Measurements from ENCODE around the gene NRTN. TPM values are rescaled to one million over a fixed set of nuclear protein-coding genes. Genes with fewer than 3 reads are reported as not detected.

NRTN gene
- total and polyA plus RNA-seq, 2 of the 13 experiments (the other 11 are each of a cell fraction or from before 2014, with no cell fraction given): 4.1 to 5.3 TPM

DNA sequence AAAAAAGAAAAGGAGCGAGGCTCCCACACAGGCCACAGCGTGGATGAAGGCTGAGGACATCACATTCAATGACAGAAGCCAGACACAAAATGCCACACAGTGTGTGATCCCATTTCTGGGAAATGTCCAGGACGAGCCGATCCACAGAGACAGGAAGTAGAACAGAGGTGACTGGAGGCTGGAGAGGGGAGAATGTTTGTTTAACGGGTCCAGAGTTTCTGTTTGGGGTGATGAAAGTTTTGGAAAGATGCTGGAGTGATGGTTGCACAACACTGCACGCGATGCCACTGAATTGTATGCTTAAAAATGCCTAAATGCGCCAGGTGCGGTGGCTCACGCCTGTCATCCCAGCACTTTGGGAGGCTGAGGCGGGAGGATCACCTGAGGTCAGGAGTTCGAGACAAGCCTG, 66.1 kb downstream of the NRTN start (continued):
- TF ChIP-seq, protein P1, sequence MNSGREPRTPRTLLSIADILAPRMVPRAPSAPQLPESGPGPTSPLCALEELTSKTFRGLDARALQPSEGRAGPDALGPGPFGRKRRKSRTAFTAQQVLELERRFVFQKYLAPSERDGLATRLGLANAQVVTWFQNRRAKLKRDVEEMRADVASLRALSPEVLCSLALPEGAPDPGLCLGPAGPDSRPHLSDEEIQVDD (CRISPR knock-in tag; IDR thresholded peaks at IDR 0.05; ENCODE audit: borderline replicate concordance): no peak
- TF ChIP-seq LCORL (IDR thresholded peaks at IDR 0.05) (peak; percentile 100), LCORL (CRISPR knock-in tag; IDR thresholded peaks at IDR 0.05) (peak; percentile 100), MTF2 (CRISPR knock-in tag; IDR thresholded peaks at IDR 0.05; ENCODE audit: borderline replicate concordance) (no peak), DR1 (CRISPR knock-in tag; IDR thresholded peaks at IDR 0.05) (no peak), ZNF329 (CRISPR knock-in tag; IDR thresholded peaks at IDR 0.05; ENCODE audit: low read depth) (no peak; the same call in 1 of the 2 replicates), RAD51 (IDR thresholded peaks at IDR 0.05; ENCODE audit: borderline replicate concordance) (no peak), ZNF549 (CRISPR knock-in tag; IDR thresholded peaks at IDR 0.05) (no peak), ZNF616 (CRISPR knock-in tag; IDR thresholded peaks at IDR 0.05; ENCODE audit: low read depth) (no peak), FOXP4 (CRISPR knock-in tag; IDR thresholded peaks at IDR 0.05) (peak; percentile 98), ZNF605 (CRISPR knock-in tag; IDR thresholded peaks at IDR 0.05) (peak; percentile 71), THAP11 (CRISPR knock-in tag; IDR thresholded peaks at IDR 0.05) (peak; percentile 84), RXRB (CRISPR knock-in tag; IDR thresholded peaks at IDR 0.05; ENCODE audit: borderline replicate concordance) (peak; percentile 100), KAT8 (CRISPR knock-in tag; IDR thresholded peaks at IDR 0.05) (peak; percentile 80), ZSCAN12 (CRISPR knock-in tag; IDR thresholded peaks at IDR 0.05) (no peak), ZSCAN21 (CRISPR knock-in tag; IDR thresholded peaks at IDR 0.05; ENCODE audit: borderline replicate concordance) (peak; percentile 63; the same call in 1 of the 2 replicates)
- TF ChIP-seq, protein P2, sequence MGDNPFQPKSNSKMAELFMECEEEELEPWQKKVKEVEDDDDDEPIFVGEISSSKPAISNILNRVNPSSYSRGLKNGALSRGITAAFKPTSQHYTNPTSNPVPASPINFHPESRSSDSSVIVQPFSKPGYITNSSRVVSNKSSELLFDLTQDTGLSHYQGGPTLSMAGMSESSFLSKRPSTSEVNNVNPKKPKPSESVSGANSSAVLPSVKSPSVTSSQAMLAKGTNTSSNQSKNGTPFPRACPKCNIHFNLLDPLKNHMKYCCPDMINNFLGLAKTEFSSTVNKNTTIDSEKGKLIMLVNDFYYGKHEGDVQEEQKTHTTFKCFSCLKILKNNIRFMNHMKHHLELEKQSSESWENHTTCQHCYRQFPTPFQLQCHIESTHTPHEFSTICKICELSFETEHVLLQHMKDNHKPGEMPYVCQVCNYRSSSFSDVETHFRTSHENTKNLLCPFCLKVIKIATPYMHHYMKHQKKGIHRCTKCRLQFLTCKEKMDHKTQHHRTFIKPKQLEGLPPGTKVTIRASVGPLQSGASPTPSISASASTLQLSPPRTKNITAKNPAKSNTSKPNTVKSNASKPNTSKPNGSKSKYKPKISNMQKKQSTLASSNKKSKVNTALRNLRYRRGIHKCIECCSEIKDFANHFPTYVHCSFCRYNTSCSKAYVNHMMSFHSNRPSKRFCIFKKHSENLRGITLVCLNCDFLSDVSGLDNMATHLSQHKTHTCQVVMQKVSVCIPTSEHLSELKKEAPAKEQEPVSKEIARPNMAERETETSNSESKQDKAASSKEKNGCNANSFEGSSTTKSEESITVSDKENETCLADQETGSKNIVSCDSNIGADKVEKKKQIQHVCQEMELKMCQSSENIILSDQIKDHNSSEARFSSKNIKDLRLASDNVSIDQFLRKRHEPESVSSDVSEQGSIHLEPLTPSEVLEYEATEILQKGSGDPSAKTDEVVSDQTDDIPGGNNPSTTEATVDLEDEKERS (CRISPR knock-in tag; IDR thresholded peaks at IDR 0.05): peak; percentile 100
- TF ChIP-seq, protein P3, sequence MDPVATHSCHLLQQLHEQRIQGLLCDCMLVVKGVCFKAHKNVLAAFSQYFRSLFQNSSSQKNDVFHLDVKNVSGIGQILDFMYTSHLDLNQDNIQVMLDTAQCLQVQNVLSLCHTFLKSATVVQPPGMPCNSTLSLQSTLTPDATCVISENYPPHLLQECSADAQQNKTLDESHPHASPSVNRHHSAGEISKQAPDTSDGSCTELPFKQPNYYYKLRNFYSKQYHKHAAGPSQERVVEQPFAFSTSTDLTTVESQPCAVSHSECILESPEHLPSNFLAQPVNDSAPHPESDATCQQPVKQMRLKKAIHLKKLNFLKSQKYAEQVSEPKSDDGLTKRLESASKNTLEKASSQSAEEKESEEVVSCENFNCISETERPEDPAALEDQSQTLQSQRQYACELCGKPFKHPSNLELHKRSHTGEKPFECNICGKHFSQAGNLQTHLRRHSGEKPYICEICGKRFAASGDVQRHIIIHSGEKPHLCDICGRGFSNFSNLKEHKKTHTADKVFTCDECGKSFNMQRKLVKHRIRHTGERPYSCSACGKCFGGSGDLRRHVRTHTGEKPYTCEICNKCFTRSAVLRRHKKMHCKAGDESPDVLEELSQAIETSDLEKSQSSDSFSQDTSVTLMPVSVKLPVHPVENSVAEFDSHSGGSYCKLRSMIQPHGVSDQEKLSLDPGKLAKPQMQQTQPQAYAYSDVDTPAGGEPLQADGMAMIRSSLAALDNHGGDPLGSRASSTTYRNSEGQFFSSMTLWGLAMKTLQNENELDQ (CRISPR knock-in tag; IDR thresholded peaks at IDR 0.05; ENCODE audit: borderline replicate concordance): peak; percentile 67; the same call in 1 of the 2 replicates
- TF ChIP-seq, protein P4, sequence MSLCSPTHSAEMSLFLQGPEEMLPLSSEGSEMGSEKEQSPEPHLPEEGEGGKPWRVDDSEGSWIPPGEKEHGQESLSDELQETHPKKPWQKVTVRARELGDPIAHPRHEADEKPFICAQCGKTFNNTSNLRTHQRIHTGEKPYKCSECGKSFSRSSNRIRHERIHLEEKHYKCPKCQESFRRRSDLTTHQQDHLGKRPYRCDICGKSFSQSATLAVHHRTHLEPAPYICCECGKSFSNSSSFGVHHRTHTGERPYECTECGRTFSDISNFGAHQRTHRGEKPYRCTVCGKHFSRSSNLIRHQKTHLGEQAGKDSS (CRISPR knock-in tag; IDR thresholded peaks at IDR 0.05; ENCODE audit: borderline replicate concordance, low read depth): peak; percentile 82; the same call in 1 of the 2 replicates
- TF ChIP-seq, protein P5, sequence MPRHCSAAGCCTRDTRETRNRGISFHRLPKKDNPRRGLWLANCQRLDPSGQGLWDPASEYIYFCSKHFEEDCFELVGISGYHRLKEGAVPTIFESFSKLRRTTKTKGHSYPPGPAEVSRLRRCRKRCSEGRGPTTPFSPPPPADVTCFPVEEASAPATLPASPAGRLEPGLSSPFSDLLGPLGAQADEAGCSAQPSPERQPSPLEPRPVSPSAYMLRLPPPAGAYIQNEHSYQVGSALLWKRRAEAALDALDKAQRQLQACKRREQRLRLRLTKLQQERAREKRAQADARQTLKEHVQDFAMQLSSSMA (CRISPR knock-in tag; IDR thresholded peaks at IDR 0.05): no peak
